Peyer's patch (tissue), 4 donors: ENCODE results near the gene CALHM3.

Experiments used
- POLR2A ChIP-seq, 2 donors: fragments of 450-650 bp; IDR thresholded peaks; one replicate each; pipeline ENCODE4 v1.5.1; 2017; ENCODE audit warnings: antibody characterized with exemption in 2 of 2, mild to moderate bottlenecking in 2 of 2, moderate library complexity in 2 of 2
- TF ChIP-seq, protein P1 (sequence below), 6 experiments: fragments of 450-650 bp in 4 of 6; fragments of 200-600 bp in 2 of 6; sonication (generic) in 1 of 6; IDR thresholded peaks; one replicate each; pipeline ENCODE4 v1.5.1; 2017 to 2019; ENCODE audit warnings: antibody characterized with exemption in 6 of 6, mild to moderate bottlenecking in 3 of 6, moderate library complexity in 1 of 6

DNA sequence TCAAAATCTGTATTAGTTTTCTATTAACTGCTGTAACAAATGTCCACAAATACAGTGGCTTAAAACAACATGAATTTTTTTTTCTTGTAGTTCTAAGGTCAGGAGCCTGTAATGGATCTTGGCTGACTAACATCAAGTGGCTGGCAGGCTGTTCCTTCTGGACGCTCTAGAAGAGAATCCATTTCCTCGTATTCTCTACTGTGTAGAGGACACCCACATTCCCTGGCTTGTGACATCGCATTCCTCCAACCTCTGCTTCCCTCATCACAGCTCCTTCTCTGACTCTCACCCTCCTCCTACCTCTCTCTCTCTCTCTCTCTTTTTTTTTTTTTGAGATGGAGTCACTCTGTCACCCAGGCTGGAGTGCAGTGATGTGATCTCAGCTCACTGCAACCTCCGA is 15.5 kb downstream of the CALHM3 start:
- TF ChIP-seq, protein P1, sequence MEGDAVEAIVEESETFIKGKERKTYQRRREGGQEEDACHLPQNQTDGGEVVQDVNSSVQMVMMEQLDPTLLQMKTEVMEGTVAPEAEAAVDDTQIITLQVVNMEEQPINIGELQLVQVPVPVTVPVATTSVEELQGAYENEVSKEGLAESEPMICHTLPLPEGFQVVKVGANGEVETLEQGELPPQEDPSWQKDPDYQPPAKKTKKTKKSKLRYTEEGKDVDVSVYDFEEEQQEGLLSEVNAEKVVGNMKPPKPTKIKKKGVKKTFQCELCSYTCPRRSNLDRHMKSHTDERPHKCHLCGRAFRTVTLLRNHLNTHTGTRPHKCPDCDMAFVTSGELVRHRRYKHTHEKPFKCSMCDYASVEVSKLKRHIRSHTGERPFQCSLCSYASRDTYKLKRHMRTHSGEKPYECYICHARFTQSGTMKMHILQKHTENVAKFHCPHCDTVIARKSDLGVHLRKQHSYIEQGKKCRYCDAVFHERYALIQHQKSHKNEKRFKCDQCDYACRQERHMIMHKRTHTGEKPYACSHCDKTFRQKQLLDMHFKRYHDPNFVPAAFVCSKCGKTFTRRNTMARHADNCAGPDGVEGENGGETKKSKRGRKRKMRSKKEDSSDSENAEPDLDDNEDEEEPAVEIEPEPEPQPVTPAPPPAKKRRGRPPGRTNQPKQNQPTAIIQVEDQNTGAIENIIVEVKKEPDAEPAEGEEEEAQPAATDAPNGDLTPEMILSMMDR (IDR thresholded peaks at IDR 0.05), result no peak
- no peak for TF ChIP-seq POLR2A (IDR thresholded peaks at IDR 0.05)
